Neutrophil (primary cell): ENCODE results near the gene LCE1B.

ENCODE experiments used
- H3K27ac ChIP-seq: fragments of 200-600 bp; sonication (generic); 2 replicates; pipeline ENCODE4 v1.5.1; 2016; ENCODE audit warnings: mild to moderate bottlenecking, moderate library complexity
- H3K27me3 ChIP-seq: fragments of 200-600 bp; sonication (generic); 2 replicates; pipeline ENCODE4 v1.6.0; 2016; ENCODE audit warnings: mild to moderate bottlenecking
- H3K36me3 ChIP-seq: fragments of 200-600 bp; sonication (generic); 2 replicates; pipeline ENCODE4 v1.5.1; 2017
- H3K4me1 ChIP-seq, 2 experiments: fragments of 200-600 bp in 1 of 2; sonication (generic) in 1 of 2; 1 replicate in 1 of 2; 2 replicates in 1 of 2; pipeline versions ENCODE4 v1.5.1 to v1.6.1; 2013 to 2016; ENCODE audit warnings: low read depth in 1 of 2, low read length in 1 of 2, mild to moderate bottlenecking in 1 of 2, moderate library complexity in 1 of 2; ENCODE audit not compliant: control insufficient read depth in 1 of 2, insufficient read depth in 1 of 2
- H3K4me3 ChIP-seq, 2 experiments: fragments of 200-600 bp in 1 of 2; sonication (generic) in 1 of 2; 1 replicate in 1 of 2; 2 replicates in 1 of 2; pipeline ENCODE4 v1.5.1; 2013 to 2016; ENCODE audit warnings: low read depth in 1 of 2, low read length in 1 of 2, mild to moderate bottlenecking in 1 of 2, moderate library complexity in 1 of 2
- H3K9me3 ChIP-seq: fragments of 200-600 bp; sonication (generic); 2 replicates; pipeline ENCODE4 v1.5.1; 2016
- CTCF ChIP-seq: fragments of 200-600 bp; sonication (generic); IDR thresholded peaks from 2 replicates; pipeline ENCODE4 v1.5.1; 2016; ENCODE audit warnings: antibody characterized with exemption

LCE1B gene

GRCh38 chr1:152801333-152801732 is 10.4 kb upstream of the LCE1B start:
- H3K27me3 ChIP-seq = peaks cover 12% of the 10 kb centered on the region
- no peaks in the 10 kb centered on the region for H3K4me1 ChIP-seq
- no peak overlapping the region for H3K27ac ChIP-seq
- H3K36me3 ChIP-seq = no peaks in the 10 kb centered on the region
- no peak for TF ChIP-seq CTCF
- no peaks in the 10 kb centered on the region for H3K9me3 ChIP-seq
- no peak overlapping the region for H3K4me3 ChIP-seq

- no peak within 1 kb of the TSS for H3K4me3 ChIP-seq
- H3K27me3 ChIP-seq = peaks cover 15% of the 10 kb centered on the region
- no peaks in the 10 kb centered on the region for H3K9me3 ChIP-seq
- H3K27ac ChIP-seq = no peak within 1 kb of the TSS
- no peak for TF ChIP-seq CTCF
- H3K36me3 ChIP-seq = no peaks in the 10 kb centered on the region
- H3K4me1 ChIP-seq = no peaks in the 10 kb centered on the region
Measured at GRCh38 chr1:152806576-152806975, 5.2 kb upstream of the LCE1B start, which contains the start of gene LCE1C. Gene LCE1C, minus strand, starts transcription at chr1:152806651. Its CDS starts 1,173 bp downstream, at chr1:152805478.

- no peaks in the 10 kb centered on the region for H3K9me3 ChIP-seq
- H3K27me3 ChIP-seq = peaks cover 15% of the 10 kb centered on the region
- H3K4me1 ChIP-seq = no peaks in the 10 kb centered on the region
- H3K36me3 ChIP-seq = no peaks in the 10 kb centered on the region
- H3K4me3 ChIP-seq = no peak overlapping the region
- H3K27ac ChIP-seq = no peak overlapping the region
- TF ChIP-seq CTCF = no peak
Measured at GRCh38 chr1:152811050-152811449, 721 bp upstream of the LCE1B start.

GRCh38 chr1:152817309-152817708 is 5.5 kb downstream of the LCE1B start:
- H3K9me3 ChIP-seq = no peaks in the 10 kb centered on the region
- no peak overlapping the region for H3K4me3 ChIP-seq
- H3K27ac ChIP-seq = no peak overlapping the region
- no peaks in the 10 kb centered on the region for H3K4me1 ChIP-seq
- H3K27me3 ChIP-seq = peaks cover 2% of the 10 kb centered on the region
- H3K36me3 ChIP-seq = no peaks in the 10 kb centered on the region
- TF ChIP-seq CTCF = no peak

GRCh38 chr1:152823294-152823693 is 11.5 kb downstream of the LCE1B start:
- TF ChIP-seq CTCF = no peak
- H3K27me3 ChIP-seq = peaks cover 36% of the 10 kb centered on the region
- H3K4me1 ChIP-seq = no peaks in the 10 kb centered on the region
- H3K27ac ChIP-seq = no peak overlapping the region
- H3K4me3 ChIP-seq = no peak overlapping the region
- no peaks in the 10 kb centered on the region for H3K36me3 ChIP-seq
- no peaks in the 10 kb centered on the region for H3K9me3 ChIP-seq

- H3K9me3 ChIP-seq = no peaks in the 10 kb centered on the region
- H3K4me3 ChIP-seq = no peak overlapping the region
- H3K27ac ChIP-seq = no peak overlapping the region
- H3K27me3 ChIP-seq = peaks cover 36% of the 10 kb centered on the region
- H3K36me3 ChIP-seq = no peaks in the 10 kb centered on the region
- no peak for TF ChIP-seq CTCF
- H3K4me1 ChIP-seq = no peaks in the 10 kb centered on the region
Measured at GRCh38 chr1:152824964-152825363, 13.2 kb downstream of the LCE1B start.
